HG03139 (cell line): ENCODE data around the gene IFI30.

Source experiments
- ATAC-seq: cut with Tn5 transposase; IDR thresholded peaks from one replicate; pipeline ENCODE4 v1.9.1; 2021; ENCODE audit not compliant: unreplicated experiment

The IFI30 gene

DNA sequence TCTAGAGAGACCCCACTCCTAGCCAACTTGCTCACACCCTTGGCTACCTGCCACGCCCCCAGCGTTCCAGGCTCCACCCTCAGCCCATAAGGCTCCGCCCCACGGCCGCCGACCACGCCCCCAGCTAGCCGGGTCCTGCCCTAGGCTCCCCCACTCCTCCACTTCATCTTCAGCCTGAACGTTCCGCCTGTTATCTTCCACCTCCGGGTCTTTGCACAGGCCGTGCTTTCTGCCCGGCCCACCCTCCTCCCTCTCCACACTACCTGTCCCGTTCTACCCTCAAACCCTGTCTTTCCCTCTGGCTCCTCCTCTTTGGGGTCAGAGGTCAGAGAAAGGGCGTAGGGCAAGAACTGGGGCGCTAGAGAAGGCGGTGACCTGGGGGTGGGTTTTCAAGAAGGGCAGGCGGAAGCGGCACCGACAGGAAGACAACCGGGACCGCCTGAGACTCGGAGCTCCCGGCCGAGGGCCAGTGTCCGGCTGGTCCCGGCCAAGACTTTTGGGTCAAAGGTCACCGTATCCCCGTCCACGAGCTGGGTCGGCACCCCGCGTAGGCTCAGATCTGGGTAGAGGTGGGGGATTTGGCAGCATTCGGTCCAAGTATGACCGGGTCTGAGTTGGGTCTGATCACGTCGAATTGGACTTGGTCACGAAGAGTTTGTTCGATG is 50.4 kb downstream of the IFI30 start:
- no peak for ATAC-seq

DNA sequence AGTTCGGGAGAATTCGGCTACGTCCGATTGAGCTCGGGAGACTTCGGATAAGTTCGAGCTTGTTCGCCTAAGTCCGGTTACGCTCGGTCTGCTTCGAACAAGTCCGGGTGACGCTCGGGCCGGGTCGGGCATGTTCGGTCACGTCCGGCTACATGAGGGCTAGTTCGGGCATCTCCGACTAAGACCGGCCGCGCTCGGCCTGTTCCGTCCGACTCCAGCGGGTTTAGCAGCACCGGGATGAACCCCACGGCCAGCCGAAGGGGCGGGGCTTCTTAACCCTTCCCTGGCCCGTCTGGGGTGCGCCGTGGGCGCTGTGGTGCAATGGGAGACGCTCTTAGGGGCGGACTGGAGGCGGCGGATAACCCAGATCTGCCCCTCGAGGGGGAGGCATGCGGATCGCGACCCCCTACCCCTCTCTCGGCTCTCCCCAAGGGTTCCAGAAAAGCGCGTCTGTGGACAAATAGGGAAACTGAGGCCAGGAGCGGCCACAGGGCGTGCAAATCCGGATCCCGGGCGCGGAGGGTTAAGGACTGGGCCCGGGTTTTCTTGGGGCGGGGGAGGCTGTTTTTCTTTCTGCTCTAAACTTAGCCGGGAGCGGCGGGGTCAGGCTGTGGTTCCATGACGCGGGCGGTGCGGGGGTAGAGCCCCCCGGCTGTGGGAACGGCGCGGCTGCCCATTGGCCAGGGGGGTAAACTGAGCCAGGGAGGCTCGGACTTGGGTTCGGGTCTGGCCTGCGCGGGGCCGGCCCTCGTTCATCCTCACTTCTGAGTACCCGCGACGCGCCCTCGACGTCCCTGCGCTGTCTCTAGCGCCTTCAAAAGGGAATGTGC is 51.1 kb downstream of the IFI30 start:
- peak; percentile 77 for ATAC-seq

DNA sequence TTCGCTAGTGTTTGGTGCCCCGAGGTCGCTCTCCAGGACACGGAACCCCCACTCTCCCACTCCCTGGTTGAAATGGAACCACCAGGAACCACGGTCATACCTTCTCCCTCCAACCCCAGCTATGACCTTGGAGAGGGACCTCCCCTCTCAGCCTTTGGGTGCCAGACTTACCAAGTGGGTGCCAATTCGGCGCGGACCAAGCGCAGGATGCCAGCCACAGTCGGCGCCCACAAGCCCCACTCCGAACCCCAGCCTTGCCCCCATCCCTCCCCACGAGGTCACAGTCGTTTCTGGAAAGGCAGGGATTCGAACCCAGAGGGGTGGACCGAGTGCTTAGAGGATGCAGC is 51.7 kb downstream of the IFI30 start:
- no peak for ATAC-seq

DNA sequence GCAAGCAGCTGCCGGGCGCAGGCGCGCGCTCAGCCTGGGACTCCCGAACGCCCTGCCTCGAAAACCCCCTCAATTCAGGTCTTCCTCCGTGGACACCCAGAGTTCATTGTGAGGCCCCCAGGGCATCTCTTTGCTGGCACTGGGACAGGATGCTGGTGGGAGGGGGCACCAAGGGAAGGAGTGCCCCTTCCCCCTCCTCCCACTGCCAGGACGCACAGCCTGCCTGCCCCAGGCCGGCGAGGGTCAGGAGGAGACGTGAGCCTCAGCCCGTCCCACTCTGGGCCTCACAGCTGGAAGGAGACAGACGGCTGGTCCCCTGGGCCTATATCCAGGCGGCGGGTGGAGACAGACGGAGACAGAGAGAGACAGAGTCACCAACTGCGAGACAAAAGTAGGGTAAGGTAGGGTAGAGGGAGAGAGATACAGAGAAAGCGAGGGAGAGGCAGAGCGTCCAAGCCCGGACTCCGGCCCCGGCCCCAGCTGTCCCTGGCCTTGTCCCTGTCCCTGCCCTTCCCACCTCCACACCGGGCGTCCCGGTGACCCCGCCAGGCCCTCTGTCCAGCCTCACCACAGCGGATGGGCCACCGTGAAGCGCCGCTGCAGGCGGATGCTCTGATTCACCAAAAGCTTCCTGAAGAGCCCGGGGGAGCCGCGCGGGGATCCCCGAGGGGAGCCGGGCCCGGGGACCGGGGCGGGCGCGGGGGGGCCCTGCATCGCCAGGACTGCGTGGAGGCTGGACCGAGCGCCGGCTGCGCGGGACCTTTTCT is 52.3 kb downstream of the IFI30 start, which contains the start of gene PDE4C:
PDE4C (minus strand) TSS at position 737 of the 767 bp plus-strand sequence; CDS start at position 714, 23 bp downstream.
- ATAC-seq, result no peak

DNA sequence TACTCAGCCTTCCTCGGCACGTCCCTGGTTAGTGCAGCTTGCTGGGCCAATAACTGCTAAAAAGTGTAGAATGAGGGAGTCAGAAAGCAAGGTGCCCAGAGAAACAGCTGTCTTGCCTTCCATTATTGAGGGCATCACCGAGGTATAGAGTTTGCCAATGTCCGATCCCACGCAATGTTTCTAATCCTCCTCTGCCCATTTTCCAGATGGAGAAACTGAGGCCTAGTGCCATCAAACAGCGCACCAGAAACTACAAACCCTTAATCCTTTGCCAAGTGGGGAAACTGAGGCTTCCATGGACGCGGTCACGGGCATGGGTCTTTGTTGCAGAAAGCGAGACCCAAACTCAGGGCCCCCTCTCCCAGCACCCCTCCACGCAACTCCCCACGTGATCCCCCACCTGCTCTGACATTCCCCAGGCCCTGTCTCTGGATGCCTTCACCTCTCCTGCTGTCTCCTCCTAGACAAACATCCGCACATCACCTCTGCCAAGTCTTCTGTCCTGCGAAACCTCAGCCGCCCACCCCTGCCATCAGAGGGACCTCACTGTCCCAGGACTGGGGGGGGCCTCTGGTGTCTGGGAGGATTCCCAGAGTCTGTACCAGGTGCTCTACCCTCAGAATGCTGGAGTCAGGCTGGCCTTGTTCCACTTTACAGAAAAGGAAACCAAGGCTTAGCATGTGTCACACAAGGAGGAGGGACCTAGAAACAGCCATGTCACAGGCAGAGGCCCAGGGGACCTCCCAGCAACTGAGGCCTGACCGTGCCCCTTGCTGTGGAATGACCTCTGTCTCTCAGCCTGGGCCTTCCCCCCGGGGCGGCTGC is 53.6 kb downstream of the IFI30 start:
- ATAC-seq, result no peak
